ENCODE results near the gene SLC37A1. TPM values are rescaled to one million over a fixed set of nuclear protein-coding genes. Genes with fewer than 3 reads are reported as not detected.

The SLC37A1 gene
- total RNA-seq, 1 experiment from 2014 or later, result 4.9 TPM

- no peak for TF ChIP-seq CTCF (IDR thresholded peaks at IDR 0.05; ENCODE audit: unreplicated experiment)
- H3K27ac Mint-ChIP-seq (ENCODE audit: low read depth, unreplicated experiment), result no peak overlapping the region
- H3K9me3 Mint-ChIP-seq (ENCODE audit: unreplicated experiment), result no peaks in the 10 kb centered on the region
- H3K36me3 Mint-ChIP-seq (ENCODE audit: insufficient read depth, unreplicated experiment), result peaks cover 11% of the 10 kb centered on the region
- no peak for DNase-seq (ENCODE audit: unreplicated experiment)
- no peak overlapping the region for H3K4me3 Mint-ChIP-seq (ENCODE audit: unreplicated experiment)
- H3K27me3 Mint-ChIP-seq (ENCODE audit: insufficient read depth, unreplicated experiment), result no peaks in the 10 kb centered on the region
- intact Hi-C loops (cut with micrococcal nuclease), result no loop called here
- no TSS peak for BruUV-seq (replicated peaks)
- CTCF ChIA-PET, result no interaction called here
- POLR2A ChIA-PET, result no interaction called here
- no peaks in the 10 kb centered on the region for H3K4me1 Mint-ChIP-seq (ENCODE audit: insufficient read depth, unreplicated experiment)
Measured at GRCh38 chr21:42539342-42539741, 25.7 kb downstream of the SLC37A1 start.

DNA sequence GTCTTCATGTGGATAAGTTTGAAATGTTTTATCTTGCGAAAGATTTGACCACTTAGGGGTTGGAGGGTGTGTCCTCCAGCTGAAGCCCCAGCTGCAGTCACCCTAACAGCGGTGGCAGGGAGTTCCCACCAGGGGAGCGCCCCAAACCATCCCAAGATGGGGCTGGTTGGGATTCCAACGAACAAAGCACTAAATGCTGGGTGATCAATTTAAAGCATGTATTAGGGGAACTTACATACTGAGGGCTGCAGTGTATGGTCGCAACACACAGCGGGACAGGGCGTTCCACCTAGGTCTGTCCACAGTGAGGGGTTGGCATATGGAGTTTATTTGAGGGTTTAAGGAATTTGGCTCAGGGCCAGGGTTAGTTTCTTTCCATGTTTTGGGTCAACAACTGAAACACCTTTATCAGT is 26.3 kb downstream of the SLC37A1 start:
- Mint-ChIP-seq H3K27ac (ENCODE audit: low read depth, unreplicated experiment) (no peak overlapping the region), H3K4me3 (ENCODE audit: unreplicated experiment) (no peak overlapping the region), H3K36me3 (ENCODE audit: insufficient read depth, unreplicated experiment) (peaks cover 11% of the 10 kb centered on the region), H3K27me3 (ENCODE audit: insufficient read depth, unreplicated experiment) (no peaks in the 10 kb centered on the region), H3K9me3 (ENCODE audit: unreplicated experiment) (no peaks in the 10 kb centered on the region), H3K4me1 (ENCODE audit: insufficient read depth, unreplicated experiment) (no peaks in the 10 kb centered on the region)
- POLR2A ChIA-PET, result no interaction called here
- no peak for DNase-seq (ENCODE audit: unreplicated experiment)
- intact Hi-C loops (cut with micrococcal nuclease), result no loop called here
- no peak for TF ChIP-seq CTCF (IDR thresholded peaks at IDR 0.05; ENCODE audit: unreplicated experiment)
- no TSS peak for BruUV-seq (replicated peaks)
- CTCF ChIA-PET, result no interaction called here

- no peak overlapping the region for H3K4me3 Mint-ChIP-seq (ENCODE audit: unreplicated experiment)
- peaks cover 11% of the 10 kb centered on the region for H3K36me3 Mint-ChIP-seq (ENCODE audit: insufficient read depth, unreplicated experiment)
- no peaks in the 10 kb centered on the region for H3K27me3 Mint-ChIP-seq (ENCODE audit: insufficient read depth, unreplicated experiment)
- H3K27ac Mint-ChIP-seq (ENCODE audit: low read depth, unreplicated experiment), result no peak overlapping the region
- TF ChIP-seq CTCF (IDR thresholded peaks at IDR 0.05; ENCODE audit: unreplicated experiment), result no peak
- no peaks in the 10 kb centered on the region for H3K9me3 Mint-ChIP-seq (ENCODE audit: unreplicated experiment)
- ChIA-PET POLR2A (no interaction called here), CTCF (no interaction called here)
- no peaks in the 10 kb centered on the region for H3K4me1 Mint-ChIP-seq (ENCODE audit: insufficient read depth, unreplicated experiment)
- DNase-seq (ENCODE audit: unreplicated experiment), result no peak
- BruUV-seq (replicated peaks), result no TSS peak
- intact Hi-C loops (cut with micrococcal nuclease), result no loop called here
Measured at GRCh38 chr21:42540396-42540795, 26.7 kb downstream of the SLC37A1 start.

GRCh38 chr21:42541174-42541573 is 27.5 kb downstream of the SLC37A1 start:
- CTCF ChIA-PET, result no interaction called here
- Mint-ChIP-seq H3K4me3 (ENCODE audit: unreplicated experiment) (no peak overlapping the region), H3K9me3 (ENCODE audit: unreplicated experiment) (no peaks in the 10 kb centered on the region), H3K27me3 (ENCODE audit: insufficient read depth, unreplicated experiment) (no peaks in the 10 kb centered on the region), H3K36me3 (ENCODE audit: insufficient read depth, unreplicated experiment) (peaks cover 11% of the 10 kb centered on the region), H3K4me1 (ENCODE audit: insufficient read depth, unreplicated experiment) (no peaks in the 10 kb centered on the region), H3K27ac (ENCODE audit: low read depth, unreplicated experiment) (no peak overlapping the region)
- POLR2A ChIA-PET, result no interaction called here
- DNase-seq (ENCODE audit: unreplicated experiment), result no peak
- no TSS peak for BruUV-seq (replicated peaks)
- TF ChIP-seq CTCF (IDR thresholded peaks at IDR 0.05; ENCODE audit: unreplicated experiment), result no peak
- intact Hi-C loops (cut with micrococcal nuclease), result no loop called here

Measured in MCF 10A (cell line).